ENCODE results near the gene BRME1. TPM values are rescaled to one million over a fixed set of nuclear protein-coding genes. Genes with fewer than 3 reads are reported as not detected.
A peak's percentile ranks its signal among the peaks of the same experiment; 100 is the strongest.

The BRME1 gene
- polyA plus RNA-seq, 2 of the 4 experiments (the other 2 are of a cell fraction) = 0.12 to 1.2 TPM

- ChIA-PET POLR2A (no interaction called here), CTCF (interaction anchor here (0.6 to 1.3 kb wide), 3 partner anchors 152 to 165 kb away, joined by 3 read pairs; partner anchors contain the start of gene MISP3)
- Histone ChIP-seq H3K4me2 (peak overlapping the region; percentile 83), H3K4me1 (peaks cover 5% of the 10 kb centered on the region; the same call in 1 of the 3 replicates), H3K27ac (peak overlapping the region; percentile 84 to 91; a peak in 5 of 6 replicates), H3K4me3 (peak overlapping the region; percentile 85), H3K9me3 (no peaks in the 10 kb centered on the region)
- 87% methylated on average over 5 of the region's 5 CpGs for WGBS (ENCODE audit: missing lambda C conversion rate)
- no peak for DNase-seq (ENCODE audit: low read depth in 1 of 2, low spot score in 1 of 2)
- no peak for FAIRE-seq
- TF ChIP-seq HOXB5 (CRISPR knock-in tag; IDR thresholded peaks at IDR 0.05) = no peak
- TF ChIP-seq HES2 (IDR thresholded peaks at IDR 0.05) = no peak
- TF ChIP-seq MAFK (IDR thresholded peaks at IDR 0.05; ENCODE audit: partially characterized antibody) = no peak
- TF ChIP-seq POLR2A (IDR thresholded peaks at IDR 0.05; ENCODE audit: low read length) = no peak
- no peak for TF ChIP-seq EP300 (IDR thresholded peaks at IDR 0.05)
- TF ChIP-seq RAD21 (conservative IDR thresholded peaks at IDR 0.05 in 1 of 2, IDR thresholded peaks at IDR 0.05 in 1 of 2) = no peak
- no peak for ATAC-seq
Observed at GRCh38 chr19:13906910-13907309, 993 bp upstream of the BRME1 start.

DNA sequence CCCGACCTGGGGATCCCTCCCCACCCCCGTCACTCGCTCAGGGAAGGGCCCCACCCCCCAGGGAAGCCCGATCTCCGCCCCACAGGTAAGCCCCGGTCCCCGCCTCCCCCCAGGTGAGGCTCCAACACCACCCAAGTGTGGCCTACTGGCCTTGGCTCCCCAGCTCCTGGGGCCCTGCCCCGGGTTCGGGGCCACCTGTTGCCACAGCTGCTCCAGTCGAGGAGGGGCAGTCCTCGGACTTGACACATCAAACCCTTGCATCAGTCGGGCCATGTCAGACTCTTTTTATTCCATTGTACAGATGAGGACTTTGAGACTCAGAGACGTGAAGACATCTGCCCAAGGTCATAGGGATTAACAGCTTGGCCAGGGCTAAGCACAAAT lies 596 bp upstream of the BRME1 start:
- peak overlapping the region; percentile 85 for H3K4me3 ChIP-seq
- TF ChIP-seq ZNF302 (CRISPR knock-in tag; IDR thresholded peaks at IDR 0.05) = no peak
- TF ChIP-seq PHF8 (IDR thresholded peaks at IDR 0.05; ENCODE audit: borderline replicate concordance, low read depth) = 0 out of 2 replicates have a peak, but pooled peaks have one; percentile 32
- no peak for FAIRE-seq
- DNase-seq (ENCODE audit: low read depth in 1 of 2, low spot score in 1 of 2) = no peak
- peak; percentile 22 to 28; a peak in 4 of 6 replicates for ATAC-seq
- ChIA-PET CTCF (interaction anchor here (1.2 to 1.3 kb wide), 2 partner anchors 153 to 165 kb away, joined by 3 read pairs; partner anchors contain the start of gene MISP3), POLR2A (no interaction called here)
- H3K4me1 ChIP-seq = peaks cover 5% of the 10 kb centered on the region; the same call in 1 of the 3 replicates
- peak overlapping the region; percentile 83 for H3K4me2 ChIP-seq
- no peaks in the 10 kb centered on the region for H3K9me3 ChIP-seq
- WGBS (ENCODE audit: missing lambda C conversion rate) = 0% methylated on average over 2 of the region's 13 CpGs
- peak overlapping the region; percentile 84 to 91 for H3K27ac ChIP-seq

DNA sequence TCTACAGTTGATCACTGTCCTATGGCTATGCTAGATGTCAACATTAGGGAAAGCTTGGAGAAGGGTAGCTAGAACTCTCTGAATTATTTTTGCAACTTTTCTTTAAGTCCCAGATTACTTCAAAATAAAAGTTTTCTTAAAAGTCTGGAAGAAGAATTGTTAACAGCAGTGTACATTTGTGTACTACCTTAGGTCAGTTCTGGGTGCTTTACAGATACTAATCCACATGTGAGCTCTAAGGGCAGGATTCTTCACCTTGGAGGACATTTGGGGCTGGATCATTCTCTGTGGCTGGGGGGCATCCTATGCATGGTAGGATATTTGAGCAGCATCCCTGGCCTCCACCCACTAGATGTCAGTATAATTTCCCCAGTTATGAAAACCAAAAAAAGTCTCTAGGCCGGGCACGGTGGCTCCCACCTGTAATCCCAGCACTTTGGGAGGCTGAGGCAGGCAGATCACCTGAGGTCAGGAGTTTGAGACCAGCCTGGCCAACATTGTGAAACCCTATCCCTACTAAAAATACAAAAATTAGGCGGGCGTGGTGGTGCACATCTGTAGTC lies 2.8 kb downstream of the BRME1 start:
- Histone ChIP-seq H3K9me3 (no peaks in the 10 kb centered on the region), H3K27ac (no peak overlapping the region), H3K4me1 (peaks cover 5% of the 10 kb centered on the region; the same call in 1 of the 3 replicates), H3K4me3 (no peak overlapping the region), H3K4me2 (no peak overlapping the region)
- ATAC-seq = no peak
- DNase-seq (ENCODE audit: low read depth in 1 of 2, low spot score in 1 of 2) = peak in 1 of 2 experiments; percentile 40
- CTCF ChIA-PET = interaction anchor here (0.6 to 1.6 kb wide), 6 partner anchors 15 to 177 kb away, joined by 3 to 7 read pairs (median 4); no protein-coding TSS in a partner anchor
- no peak for FAIRE-seq
- POLR2A ChIA-PET = no interaction called here
- TF ChIP-seq NR3C1 (IDR thresholded peaks at IDR 0.05) = no peak
- peak; percentile 17; the same call in 2 of the 3 replicates for TF ChIP-seq CTCF (IDR thresholded peaks at IDR 0.05)
- 69% methylated on average over 4 of the region's 4 CpGs for WGBS (ENCODE audit: missing lambda C conversion rate)

DNA sequence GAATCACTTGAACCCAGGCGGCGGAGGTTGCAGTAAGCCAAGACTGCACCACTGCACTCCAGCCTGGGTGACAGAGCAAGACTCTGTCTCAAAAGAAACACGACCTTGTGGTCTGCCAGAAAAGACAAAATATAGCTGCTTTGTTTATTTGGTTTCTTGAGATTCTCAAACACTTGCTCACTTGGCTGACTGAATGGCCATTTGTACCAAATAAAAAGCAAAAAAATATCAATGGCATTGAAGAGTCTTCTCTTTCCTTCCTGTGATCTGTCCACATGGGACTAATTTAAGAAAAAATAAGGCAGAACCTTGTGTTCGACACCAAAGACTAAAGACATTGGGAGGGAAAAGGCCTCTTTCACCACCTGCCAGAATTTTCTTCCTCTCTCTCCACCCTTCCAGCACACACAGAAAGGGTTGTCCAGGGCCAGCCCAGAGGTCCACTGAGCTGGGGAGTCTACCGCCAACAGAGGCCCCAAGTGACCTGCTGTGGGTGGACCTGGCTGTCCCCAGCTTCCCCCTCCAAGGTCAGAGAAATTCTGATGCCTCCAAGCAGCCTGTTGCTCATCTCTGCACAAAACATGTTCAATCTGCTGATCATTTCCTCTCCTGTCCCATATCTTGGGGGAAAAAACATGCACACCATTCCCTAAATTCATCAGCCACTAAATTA lies 5.9 kb downstream of the BRME1 start:
- H3K27ac ChIP-seq = no peak overlapping the region
- ATAC-seq (no peak), FAIRE-seq (no peak), DNase-seq (ENCODE audit: low read depth in 1 of 2, low spot score in 1 of 2) (no peak)
- H3K4me1 ChIP-seq = no peaks in the 10 kb centered on the region
- 69% methylated on average over 4 of the region's 5 CpGs for WGBS (ENCODE audit: missing lambda C conversion rate)
- no peak overlapping the region for H3K4me2 ChIP-seq
- no peaks in the 10 kb centered on the region for H3K9me3 ChIP-seq
- ChIA-PET CTCF (interaction anchor here (1.0 to 2.0 kb wide), 6 partner anchors 10 to 237 kb away, joined by 3 to 8 read pairs (median 3); partner anchors contain the start of gene ASF1B), POLR2A (no interaction called here)
- H3K4me3 ChIP-seq = no peak overlapping the region
- TF ChIP-seq JUNB (IDR thresholded peaks at IDR 0.05) (no peak), MAZ (IDR thresholded peaks at IDR 0.05; ENCODE audit: borderline replicate concordance, low read depth, low read length) (no peak), EHF (CRISPR knock-in tag; IDR thresholded peaks at IDR 0.05) (no peak), CTCF (IDR thresholded peaks at IDR 0.05) (no peak), RFX5 (IDR thresholded peaks at IDR 0.05) (no peak), ZFP36 (IDR thresholded peaks at IDR 0.05; ENCODE audit: borderline replicate concordance, partially characterized antibody) (no peak), FOSL2 (IDR thresholded peaks at IDR 0.05) (no peak), FOSL2 (CRISPR knock-in tag; IDR thresholded peaks at IDR 0.05) (no peak), RARB (CRISPR knock-in tag; IDR thresholded peaks at IDR 0.05) (no peak), HES2 (IDR thresholded peaks at IDR 0.05) (no peak), CEBPB (IDR thresholded peaks at IDR 0.05) (no peak)
- TF ChIP-seq, protein P1, sequence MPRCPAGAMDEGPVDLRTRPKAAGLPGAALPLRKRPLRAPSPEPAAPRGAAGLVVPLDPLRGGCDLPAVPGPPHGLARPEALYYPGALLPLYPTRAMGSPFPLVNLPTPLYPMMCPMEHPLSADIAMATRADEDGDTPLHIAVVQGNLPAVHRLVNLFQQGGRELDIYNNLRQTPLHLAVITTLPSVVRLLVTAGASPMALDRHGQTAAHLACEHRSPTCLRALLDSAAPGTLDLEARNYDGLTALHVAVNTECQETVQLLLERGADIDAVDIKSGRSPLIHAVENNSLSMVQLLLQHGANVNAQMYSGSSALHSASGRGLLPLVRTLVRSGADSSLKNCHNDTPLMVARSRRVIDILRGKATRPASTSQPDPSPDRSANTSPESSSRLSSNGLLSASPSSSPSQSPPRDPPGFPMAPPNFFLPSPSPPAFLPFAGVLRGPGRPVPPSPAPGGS (IDR thresholded peaks at IDR 0.05) = no peak
- TF ChIP-seq, protein P2, sequence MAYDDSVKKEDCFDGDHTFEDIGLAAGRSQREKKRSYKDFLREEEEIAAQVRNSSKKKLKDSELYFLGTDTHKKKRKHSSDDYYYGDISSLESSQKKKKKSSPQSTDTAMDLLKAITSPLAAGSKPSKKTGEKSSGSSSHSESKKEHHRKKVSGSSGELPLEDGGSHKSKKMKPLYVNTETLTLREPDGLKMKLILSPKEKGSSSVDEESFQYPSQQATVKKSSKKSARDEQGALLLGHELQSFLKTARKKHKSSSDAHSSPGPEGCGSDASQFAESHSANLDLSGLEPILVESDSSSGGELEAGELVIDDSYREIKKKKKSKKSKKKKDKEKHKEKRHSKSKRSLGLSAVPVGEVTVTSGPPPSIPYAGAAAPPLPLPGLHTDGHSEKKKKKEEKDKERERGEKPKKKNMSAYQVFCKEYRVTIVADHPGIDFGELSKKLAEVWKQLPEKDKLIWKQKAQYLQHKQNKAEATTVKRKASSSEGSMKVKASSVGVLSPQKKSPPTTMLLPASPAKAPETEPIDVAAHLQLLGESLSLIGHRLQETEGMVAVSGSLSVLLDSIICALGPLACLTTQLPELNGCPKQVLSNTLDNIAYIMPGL (CRISPR knock-in tag; IDR thresholded peaks at IDR 0.05; ENCODE audit: borderline replicate concordance) = no peak

All from A549 (cell line).